ENCODE measurements around the gene KRT81.

DNA sequence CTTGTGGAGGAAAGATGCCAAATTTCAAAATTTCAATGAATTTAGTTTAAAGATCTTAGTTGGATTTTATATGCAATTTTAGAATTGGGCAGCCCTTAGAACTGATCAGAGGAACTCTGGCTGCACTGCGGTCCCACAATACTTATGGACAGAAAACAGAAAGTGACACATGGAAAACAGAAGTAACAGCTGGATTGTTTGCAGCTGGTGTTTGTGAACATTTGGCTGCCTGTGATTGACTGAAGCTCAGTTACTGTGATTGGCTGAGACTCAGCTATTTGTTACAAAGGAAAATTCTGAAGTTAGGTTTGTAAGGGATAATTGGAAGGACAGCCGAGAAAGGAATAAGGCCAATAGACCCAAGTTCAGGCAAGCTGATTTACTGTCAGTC is 26.9 kb downstream of the KRT81 start:
- TF ChIP-seq CTCF (IDR thresholded peaks at IDR 0.05; ENCODE audit: insufficient read depth, low read depth, low read length): no peak
- TF ChIP-seq EZH2 (IDR thresholded peaks at IDR 0.05; ENCODE audit: insufficient read depth, low read length): no peak

All from astrocyte (in vitro differentiated cells and primary cell).